Measurements from ENCODE around the gene SNU13. TPM values are rescaled to one million over a fixed set of nuclear protein-coding genes. Genes with fewer than 3 reads are reported as not detected.

SNU13 gene
- total RNA-seq (2022; extraction: Qiagen RNA extraction): 90.5 to 200 TPM (median 175 TPM) in 5 replicates

GRCh38 chr22:41688365-41689211 is at the start of gene SNU13:
SNU13 (minus strand) TSS chr22:41688867; CDS start chr22:41688796, 71 bp downstream.

GRCh38 chr22:41699264-41700107 is 10.8 kb upstream of the SNU13 start, which contains the start of gene MEI1:
MEI1 (plus strand) TSS chr22:41699503; CDS start chr22:41699539, 36 bp downstream.

Other genes with a start within 250 kb of the SNU13 start
- gene TOB2, start 242.1 kb downstream of the SNU13 start, total RNA-seq (2022; extraction: Qiagen RNA extraction): 22.2 to 26.2 TPM (median 24.3 TPM) in 5 replicates
- 56.7 to 74.3 TPM (median 61.5 TPM) in 5 replicates for gene PHF5A, start 220.2 kb downstream of the SNU13 start, total RNA-seq (2022; extraction: Qiagen RNA extraction)
- gene ACO2, start 219.8 kb downstream of the SNU13 start, total RNA-seq (2022; extraction: Qiagen RNA extraction): 45.5 to 53.8 TPM (median 48.6 TPM) in 5 replicates
- gene POLR3H, start 144.4 kb downstream of the SNU13 start, total RNA-seq (2022; extraction: Qiagen RNA extraction): 26.5 to 47.0 TPM (median 40.6 TPM) in 5 replicates
- 1.8 to 2.8 TPM (median 2.4 TPM) in 5 replicates for gene CSDC2, start 127.9 kb downstream of the SNU13 start, total RNA-seq (2022; extraction: Qiagen RNA extraction)
- 28.1 to 32.4 TPM (median 31.1 TPM) in 5 replicates for gene PMM1, start 99.0 kb downstream of the SNU13 start, total RNA-seq (2022; extraction: Qiagen RNA extraction)
- gene DESI1, start 67.8 kb downstream of the SNU13 start, total RNA-seq (2022; extraction: Qiagen RNA extraction): 14.5 to 17.4 TPM (median 16.0 TPM) in 5 replicates
- 284 to 337 TPM (median 309 TPM) in 5 replicates for gene XRCC6, start 67.6 kb downstream of the SNU13 start, total RNA-seq (2022; extraction: Qiagen RNA extraction)
- gene MEI1, start 10.6 kb upstream of the SNU13 start, total RNA-seq (2022; extraction: Qiagen RNA extraction): 0.25 TPM in 1 of 5 replicates, not detected in the others
- 2.7 to 3.2 TPM (median 2.8 TPM) in 5 replicates for gene CCDC134, start 111.8 kb upstream of the SNU13 start, total RNA-seq (2022; extraction: Qiagen RNA extraction)
- gene SREBF2, start 144.2 kb upstream of the SNU13 start, total RNA-seq (2022; extraction: Qiagen RNA extraction): 26.6 to 30.9 TPM (median 28.0 TPM) in 5 replicates
- 0.10 to 0.35 TPM (median 0.20 TPM) in 5 replicates for gene SHISA8, start 226.2 kb upstream of the SNU13 start, total RNA-seq (2022; extraction: Qiagen RNA extraction)
- 0.14 to 0.25 TPM (median 0.22 TPM) in 5 replicates for gene TNFRSF13C, start 237.9 kb upstream of the SNU13 start, total RNA-seq (2022; extraction: Qiagen RNA extraction)